ENCODE measurements around the gene VAV2.

Gene VAV2

DNA sequence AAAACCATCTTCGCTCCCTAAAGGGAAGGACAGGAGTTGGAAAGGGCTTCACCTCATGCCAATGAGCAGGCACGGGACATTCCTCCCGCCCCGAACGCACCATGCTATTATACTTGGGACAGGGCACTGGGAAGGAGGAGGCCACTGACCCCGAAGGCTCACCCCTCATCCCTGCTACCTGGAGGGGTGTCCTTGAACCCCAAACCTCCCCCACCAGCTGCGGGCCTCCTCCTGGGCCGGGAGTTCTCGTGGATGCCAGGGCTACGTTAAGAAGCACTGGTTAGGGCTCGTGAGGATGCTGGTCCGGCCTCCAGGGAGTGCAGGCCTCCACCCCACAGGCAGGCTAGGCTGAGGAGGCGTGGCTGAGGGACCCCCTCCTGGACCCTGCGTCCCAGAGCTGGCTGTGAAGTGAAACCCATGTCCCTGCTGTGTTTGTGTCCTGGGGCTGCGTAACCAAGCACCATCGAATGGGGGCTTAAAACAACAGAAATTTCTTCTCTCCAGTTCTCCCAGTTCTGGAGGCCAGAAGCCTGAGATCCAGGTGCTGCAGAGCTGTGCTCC is 142.9 kb downstream of the VAV2 start:
- DNase-seq, result no peak

DNA sequence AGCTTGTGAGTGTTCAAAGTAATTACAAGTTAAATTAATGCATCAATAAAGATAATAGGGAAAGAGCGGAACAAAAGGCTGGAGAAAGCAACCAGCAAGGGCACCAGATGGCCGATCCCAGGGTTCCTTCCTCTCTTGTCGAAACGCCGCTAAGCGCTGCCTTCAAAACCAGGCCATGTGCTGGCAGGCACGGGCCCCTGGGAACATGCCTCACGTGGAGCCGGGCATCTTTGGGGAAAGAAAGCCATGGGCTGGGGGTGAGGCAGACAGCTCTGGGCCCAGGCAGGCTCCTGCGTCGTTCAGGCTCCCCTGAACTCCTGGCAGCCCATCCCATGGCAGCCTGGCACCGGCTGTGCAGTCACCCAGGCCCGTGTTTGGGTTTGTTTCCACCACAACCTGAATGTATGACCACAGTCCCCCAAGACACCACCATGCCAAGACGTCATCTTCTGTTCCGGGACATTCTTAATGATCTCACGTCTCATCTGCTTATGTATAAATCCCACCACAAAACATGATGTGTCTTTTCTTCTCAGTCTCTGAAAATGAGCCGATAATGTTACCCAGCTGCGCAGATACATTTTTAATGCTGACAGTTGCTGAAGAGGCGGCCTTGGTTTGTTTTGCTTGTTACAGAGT is 143.5 kb downstream of the VAV2 start:
- no peak for DNase-seq

- DNase-seq, result no peak
Measured at GRCh38 chr9:133846483-133847090, 145.5 kb downstream of the VAV2 start.

DNA sequence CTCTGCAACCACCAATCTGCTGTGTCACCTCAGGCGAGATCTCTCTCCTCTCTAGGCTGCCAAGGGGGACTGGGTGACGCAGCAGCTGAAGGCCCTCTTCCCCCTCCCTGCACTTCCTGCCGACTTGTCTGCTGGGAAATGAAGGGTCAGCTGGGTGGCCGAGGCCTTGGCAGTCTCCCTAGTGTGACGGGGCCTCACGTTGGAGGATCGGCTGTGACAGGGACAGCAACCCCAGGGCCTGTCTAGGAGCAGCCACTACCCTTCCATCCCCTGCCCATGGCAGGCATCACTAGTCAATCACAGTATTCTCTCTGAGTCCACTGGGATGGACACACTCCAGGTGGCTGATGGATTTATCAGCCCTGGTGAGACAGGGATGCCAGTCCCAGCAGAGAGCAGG is 146.7 kb downstream of the VAV2 start:
- peak; percentile 72 to 78 for DNase-seq

DNA sequence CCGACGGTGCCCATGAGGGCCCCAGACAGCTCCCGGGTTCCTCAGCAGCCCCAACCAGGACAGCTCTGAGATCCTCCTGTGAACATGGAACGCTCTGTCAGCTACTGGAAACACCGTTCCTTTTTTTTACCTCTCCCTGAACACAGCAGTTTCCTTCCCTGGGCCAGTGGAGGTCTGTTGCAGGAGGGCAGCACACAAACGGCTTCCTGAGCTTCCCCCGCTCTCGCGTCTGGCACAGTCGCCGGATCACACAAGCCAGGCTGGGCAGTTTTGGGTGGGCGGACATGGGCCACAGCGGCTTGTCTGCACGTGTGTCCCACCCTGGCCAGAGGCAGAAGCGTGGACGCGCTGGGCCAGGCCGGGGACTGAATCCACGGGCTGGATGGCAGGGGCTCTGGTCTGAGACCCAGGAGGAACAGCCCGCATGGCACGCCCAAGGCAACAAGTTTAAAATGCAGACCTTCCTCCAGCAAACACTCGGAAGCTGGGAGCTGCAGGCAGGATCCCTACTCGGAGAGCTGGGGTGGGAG is 147.2 kb downstream of the VAV2 start:
- peak; percentile 27 to 47 for DNase-seq

GRCh38 chr9:133844398-133844784 is 147.7 kb downstream of the VAV2 start:
- DNase-seq, result no peak

DNA sequence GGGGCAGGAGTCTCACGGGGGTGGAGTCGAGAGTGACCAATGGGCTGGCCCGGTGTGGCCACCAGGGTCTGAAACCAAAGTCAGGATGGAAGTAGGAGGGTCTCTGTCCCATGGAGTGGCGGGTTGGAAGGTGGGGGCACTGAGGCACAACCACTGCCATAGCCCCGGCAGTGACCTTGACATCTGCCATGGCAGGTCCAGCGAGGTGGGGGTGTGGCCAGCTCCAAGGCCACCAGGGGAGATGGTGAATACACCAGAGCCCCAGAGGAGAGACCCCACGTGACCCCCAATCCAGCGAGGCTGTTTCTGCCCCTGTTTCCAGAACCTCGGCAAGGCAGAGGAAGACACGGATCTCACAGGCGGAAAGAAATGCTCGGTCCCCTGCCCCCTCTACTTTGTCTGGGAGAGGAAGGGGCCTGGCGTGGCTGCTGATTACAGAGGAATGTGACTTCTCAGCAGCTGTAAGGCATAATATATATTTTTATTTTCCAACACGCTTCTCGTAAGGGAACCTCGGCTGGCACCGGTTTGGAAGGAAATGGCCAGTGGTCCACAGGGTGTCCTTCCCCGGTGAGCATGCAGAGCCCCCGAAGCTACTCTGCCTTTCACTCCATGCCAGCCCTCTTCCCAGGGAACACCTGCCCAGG is 148.2 kb downstream of the VAV2 start:
- no peak for DNase-seq

DNA sequence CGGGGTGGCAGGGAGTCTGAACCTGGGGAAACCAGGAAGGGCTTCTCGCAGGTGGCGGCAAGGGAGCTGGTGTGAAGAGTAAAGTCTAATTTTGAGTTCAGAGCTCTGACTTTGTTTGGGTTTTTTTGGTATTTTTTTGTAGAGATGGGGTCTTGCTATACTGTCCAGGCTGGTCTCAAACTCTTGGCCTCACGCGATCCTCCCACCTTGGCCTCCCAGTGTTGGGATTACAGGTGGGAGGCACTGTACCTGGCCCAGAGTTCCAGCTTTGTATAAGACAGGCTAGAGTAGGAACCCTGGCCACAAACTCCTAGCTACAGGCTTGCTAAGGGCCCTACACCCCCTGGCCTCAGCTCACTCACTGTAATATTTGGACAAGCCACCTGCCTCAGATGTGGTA is 148.9 kb downstream of the VAV2 start:
- no peak for DNase-seq

DNA sequence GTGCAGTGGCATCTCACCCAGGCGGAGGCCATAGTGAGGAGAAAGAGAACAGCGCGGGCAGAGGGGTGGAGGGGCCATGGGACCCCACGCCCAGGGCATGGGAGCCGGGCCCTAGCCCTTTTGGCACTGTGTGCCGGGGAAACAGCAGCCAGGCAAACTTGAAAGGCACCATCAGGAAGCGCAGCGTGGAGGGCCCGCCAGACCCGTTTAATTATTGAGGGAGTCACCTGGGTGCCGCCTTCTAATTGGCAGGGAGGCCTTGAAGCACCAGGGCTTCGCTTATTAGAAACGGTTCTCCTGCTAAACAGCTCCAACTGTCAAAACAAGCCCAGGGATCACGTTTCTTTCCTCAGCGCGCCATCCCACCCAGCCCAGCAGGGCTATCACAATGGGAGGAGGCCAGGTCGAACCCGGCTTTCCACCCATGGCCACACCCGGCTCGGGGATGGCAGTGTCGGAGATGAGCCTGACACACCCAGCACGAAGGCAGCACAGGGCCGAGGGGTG is 149.3 kb downstream of the VAV2 start:
- no peak for DNase-seq

- DNase-seq, result no peak
Measured at GRCh38 chr9:133842174-133842573, 149.9 kb downstream of the VAV2 start.

DNA sequence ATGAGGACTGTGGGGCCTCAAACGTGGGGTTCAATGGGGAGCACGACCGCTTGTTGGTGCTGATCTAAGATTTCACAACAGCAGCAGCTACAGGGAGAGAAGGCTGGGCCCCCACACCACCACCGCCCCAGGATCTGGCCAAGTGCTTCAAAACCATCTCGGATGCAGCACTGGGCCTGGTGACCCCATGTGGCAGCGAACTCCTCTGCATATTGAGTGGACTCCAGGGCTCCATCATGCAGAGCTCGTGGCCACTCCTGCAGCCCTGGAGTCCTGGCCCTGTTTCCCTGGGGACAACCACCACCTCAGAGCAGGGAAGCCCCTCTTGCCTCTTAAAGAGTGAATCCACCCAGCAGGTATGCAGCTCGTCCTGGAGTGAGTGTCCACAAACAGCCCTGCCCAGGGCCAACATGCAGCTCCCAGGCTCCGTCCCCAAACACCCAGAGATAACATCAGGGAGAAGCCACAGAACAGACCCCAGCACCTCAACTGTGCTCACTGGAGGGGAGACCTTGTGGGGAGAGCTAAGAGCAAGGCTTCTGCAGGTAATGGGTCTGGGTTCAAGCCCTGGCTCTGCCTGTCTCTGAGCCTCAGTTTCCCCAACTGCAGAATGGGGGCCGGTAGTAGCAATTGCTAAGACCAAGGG is 150.8 kb downstream of the VAV2 start:
- DNase-seq, result no peak

DNA sequence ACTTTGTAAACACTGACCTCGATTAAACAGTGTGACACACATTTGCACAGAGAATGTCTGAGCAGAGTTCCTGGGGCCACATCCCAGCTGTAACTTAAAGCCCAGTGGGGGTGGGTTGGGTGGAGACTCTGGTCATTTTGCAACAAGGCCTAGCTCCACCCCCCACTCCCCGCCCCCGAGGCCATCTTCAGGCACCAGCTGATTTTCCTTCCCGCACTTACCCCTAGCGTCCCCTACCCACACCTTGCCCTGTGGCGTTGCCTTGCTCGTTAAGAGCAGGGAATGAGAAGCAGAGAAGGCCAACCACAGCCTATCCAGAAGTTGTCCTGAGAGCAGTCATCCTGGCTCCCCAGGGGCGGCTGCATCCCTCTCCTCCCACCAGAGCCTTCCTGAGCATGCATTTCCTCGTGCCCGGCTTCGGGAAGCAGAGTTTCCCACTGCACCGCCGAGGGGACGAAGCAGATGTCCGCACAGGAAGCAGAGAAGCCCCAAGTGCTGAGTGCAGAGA is 152.2 kb downstream of the VAV2 start:
- DNase-seq, result peak; percentile 42 to 46

DNA sequence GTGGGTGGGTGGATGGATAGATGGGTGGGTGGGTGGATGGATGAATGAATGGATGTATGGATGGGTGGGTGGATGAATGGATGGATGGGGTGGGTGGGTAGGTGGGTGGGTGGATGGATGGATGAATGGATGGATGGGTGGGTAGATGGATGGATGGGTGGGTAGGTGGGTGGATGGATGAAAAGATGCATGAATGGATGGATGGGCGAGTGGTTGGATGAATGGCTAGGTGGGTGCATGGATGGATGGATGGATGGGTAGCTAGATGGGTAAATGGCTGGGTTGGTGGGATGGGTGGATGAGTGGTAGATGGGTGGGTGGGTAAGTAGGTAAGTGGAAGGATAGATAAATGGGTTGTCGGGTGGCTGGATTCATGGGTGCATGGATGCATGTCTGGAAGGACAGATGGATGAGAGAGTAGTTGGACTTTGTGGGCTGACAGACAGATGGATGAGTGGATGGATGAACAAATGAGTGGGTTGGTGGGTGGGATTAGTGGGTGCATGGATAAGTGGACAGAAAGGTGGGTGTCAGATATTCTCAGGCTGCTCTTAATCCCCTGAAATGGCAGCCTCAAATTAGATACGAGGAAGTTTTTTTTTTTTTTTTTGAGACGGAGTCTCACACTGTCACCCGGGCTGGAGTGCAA is 153.1 kb downstream of the VAV2 start:
- DNase-seq, result no peak

DNA sequence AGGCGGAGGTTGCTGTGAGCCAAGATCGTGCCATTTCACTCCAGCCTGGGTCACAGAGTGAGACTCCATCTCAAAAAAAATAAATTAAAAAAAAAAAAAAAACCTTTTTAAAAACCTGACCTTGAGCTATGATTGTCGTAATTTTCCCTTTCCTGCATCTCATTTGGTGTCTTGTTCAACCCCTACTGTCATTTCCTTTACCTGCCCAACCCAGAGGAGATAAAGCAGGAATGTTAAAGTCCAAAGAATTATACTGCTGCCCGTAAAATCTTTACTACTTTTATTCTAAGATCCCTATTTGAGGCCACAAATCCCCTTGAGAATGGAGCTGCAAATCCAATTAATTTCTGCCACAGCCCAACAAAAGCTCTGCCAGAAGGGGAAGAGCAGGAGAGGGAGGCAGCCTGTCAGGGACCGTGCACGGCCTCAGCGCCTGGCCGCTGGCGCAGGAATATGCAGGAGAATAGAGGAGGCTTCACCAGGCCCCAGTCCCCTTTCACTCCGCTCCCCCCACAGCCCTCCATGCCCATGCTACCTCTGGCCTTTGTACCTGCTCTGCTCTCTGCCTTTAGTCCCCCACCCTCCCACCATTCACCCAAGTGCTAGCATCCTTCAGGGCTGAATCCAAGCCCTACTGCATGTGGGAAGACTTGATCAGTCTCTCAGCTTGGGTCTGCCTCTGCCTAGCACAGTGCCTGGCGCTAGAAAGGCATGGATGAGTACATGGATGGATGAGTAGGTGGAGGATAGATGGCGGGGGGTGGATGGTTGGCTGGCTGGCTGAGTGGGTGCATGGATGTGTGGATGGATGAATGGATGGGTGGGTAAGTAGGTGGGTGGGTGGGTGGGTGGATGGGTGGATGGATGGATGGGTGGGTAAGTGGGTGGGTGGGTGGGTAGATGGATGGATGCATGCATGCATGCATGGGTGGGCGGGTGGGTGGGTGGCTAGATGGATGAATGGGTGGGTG is 154.2 kb downstream of the VAV2 start:
- DNase-seq, result no peak

- DNase-seq, result no peak
Measured at GRCh38 chr9:133836818-133837217, 155.3 kb downstream of the VAV2 start.

GRCh38 chr9:133836001-133836758 is 155.9 kb downstream of the VAV2 start:
- no peak for DNase-seq

DNA sequence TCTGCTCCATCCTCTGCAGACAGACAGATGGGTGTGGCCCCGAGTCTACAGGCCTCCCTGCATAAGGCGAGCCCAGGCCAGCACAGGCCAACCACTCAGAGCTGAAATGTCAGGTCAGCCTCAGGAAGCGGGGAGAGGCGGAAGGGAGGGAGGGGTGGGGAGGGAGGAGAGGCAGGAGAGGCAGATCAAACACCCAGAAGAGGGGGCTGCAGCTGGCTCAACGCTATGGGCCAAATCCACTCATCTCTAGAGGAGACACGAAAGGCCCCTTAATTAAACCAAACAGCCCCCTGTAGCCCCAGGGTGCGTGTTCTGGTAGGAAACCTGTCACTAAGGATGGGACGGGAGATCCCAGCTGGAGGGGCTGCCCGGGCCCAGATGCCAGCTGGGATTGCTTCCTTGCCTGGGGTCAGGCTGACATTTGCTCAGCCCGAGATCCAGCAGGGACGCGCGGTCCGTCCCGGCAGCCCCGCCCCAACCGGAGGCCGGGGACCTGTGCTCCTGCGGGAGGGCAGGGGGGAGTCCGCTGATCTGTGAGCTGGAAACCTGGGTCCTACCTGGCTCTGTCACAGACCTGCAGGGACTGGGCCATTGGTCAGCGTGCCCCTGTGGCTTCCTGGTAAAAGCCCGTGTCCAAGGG is 156.7 kb downstream of the VAV2 start:
- DNase-seq, result no peak

- no peak for DNase-seq
Measured at GRCh38 chr9:133834080-133834976, 157.8 kb downstream of the VAV2 start.

All from inflammatory macrophage (primary cell).